Breast epithelium (tissue), 3 donors: ENCODE measurements around the gene EVC.

Experiments
- POLR2A ChIP-seq: fragments of 450-650 bp; IDR thresholded peaks from one replicate; pipeline ENCODE4 v1.6.1; 2016; ENCODE audit warnings: antibody characterized with exemption, mild to moderate bottlenecking, moderate library complexity
- TF ChIP-seq, protein P1 (sequence below), 3 donors: fragments of 450-650 bp; IDR thresholded peaks; one replicate each; pipeline ENCODE4 v1.5.1; 2016 to 2017; ENCODE audit warnings: antibody characterized with exemption in 3 of 3, mild to moderate bottlenecking in 3 of 3, moderate library complexity in 3 of 3

DNA sequence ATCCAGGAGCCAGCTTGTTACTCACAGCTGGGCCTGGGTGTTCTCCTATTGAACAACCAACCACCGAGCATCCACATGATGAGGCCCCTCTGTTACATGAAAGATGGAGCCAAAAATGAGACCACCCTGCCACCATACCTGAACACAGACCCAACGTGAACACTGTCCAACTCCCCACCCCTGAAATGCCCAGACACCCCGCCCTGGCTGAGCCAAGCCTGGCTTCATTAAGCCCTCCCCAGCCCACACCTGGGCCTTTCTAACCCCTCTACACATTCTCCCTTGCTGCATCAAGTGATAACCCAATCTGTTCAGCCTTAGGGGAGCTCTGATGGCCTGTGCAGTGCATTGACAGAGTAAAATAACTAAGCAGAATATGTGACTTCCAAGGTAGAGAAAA lies 80.7 kb downstream of the EVC start:
- TF ChIP-seq POLR2A: no peak
- TF ChIP-seq, protein P1, sequence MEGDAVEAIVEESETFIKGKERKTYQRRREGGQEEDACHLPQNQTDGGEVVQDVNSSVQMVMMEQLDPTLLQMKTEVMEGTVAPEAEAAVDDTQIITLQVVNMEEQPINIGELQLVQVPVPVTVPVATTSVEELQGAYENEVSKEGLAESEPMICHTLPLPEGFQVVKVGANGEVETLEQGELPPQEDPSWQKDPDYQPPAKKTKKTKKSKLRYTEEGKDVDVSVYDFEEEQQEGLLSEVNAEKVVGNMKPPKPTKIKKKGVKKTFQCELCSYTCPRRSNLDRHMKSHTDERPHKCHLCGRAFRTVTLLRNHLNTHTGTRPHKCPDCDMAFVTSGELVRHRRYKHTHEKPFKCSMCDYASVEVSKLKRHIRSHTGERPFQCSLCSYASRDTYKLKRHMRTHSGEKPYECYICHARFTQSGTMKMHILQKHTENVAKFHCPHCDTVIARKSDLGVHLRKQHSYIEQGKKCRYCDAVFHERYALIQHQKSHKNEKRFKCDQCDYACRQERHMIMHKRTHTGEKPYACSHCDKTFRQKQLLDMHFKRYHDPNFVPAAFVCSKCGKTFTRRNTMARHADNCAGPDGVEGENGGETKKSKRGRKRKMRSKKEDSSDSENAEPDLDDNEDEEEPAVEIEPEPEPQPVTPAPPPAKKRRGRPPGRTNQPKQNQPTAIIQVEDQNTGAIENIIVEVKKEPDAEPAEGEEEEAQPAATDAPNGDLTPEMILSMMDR (IDR thresholded peaks at IDR 0.05): no peak
